Measurements from ENCODE around the gene ROCK1.

DNA sequence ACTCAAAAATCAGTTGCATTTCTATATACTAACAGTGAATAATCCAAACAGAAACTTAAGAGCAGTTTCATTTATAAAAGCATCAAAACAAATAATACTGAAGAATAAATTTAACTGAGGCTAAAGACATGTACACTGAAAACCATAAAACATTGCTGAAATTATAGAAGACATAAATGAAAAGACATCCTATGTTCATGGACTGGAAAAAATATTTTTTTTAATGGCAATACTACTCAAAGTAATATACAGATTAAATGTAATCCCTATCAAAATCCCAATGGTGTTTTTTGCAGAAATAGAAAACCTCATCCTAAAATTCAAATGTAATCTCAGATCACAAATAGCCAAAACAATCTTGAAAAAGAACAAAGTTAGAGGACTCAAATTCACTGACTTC lies 28.6 kb downstream of the ROCK1 start:
- TF ChIP-seq, protein P1, sequence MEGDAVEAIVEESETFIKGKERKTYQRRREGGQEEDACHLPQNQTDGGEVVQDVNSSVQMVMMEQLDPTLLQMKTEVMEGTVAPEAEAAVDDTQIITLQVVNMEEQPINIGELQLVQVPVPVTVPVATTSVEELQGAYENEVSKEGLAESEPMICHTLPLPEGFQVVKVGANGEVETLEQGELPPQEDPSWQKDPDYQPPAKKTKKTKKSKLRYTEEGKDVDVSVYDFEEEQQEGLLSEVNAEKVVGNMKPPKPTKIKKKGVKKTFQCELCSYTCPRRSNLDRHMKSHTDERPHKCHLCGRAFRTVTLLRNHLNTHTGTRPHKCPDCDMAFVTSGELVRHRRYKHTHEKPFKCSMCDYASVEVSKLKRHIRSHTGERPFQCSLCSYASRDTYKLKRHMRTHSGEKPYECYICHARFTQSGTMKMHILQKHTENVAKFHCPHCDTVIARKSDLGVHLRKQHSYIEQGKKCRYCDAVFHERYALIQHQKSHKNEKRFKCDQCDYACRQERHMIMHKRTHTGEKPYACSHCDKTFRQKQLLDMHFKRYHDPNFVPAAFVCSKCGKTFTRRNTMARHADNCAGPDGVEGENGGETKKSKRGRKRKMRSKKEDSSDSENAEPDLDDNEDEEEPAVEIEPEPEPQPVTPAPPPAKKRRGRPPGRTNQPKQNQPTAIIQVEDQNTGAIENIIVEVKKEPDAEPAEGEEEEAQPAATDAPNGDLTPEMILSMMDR (IDR thresholded peaks at IDR 0.05): no peak
- no peak for TF ChIP-seq POLR2A (IDR thresholded peaks at IDR 0.05)

Measured in tibial nerve (tissue), 3 donors.